ENCODE measurements around the gene MORC4.
"Not testable (repeated sequence)": the region's sequence is repeated elsewhere in the genome, so short reads cannot be mapped to it uniquely, and the experiment has no call there.

Gene MORC4

DNA sequence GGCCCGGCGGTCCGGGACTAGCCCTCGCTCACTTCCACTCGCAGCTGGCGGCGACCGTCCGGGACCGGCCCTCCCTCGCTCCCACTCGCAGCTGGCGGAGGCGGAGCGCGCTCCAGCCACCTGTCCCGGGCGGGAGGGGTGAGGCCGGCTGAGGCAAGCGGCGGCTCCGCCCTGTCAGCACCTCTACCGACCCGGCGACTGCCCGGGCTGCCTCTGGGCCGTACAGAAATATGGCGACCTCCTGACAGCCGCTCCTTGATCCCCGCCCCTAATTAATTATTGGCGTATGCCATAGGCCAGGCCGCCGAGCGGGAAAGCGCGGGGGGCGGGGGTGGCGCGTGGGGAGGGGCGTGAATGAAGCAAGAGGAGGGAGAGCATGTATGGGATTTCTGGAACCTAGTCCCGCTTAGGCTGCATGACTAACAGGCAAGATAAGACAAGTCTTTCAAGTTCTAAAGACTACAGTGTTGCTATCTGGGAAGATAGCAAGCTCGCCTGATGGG is at the start of gene MORC4:
Gene MORC4, minus strand, starts transcription at position 200 of the 503 bp plus-strand sequence. CDS start 243 bp downstream, outside the sequence.
- Mint-ChIP-seq H3K9me3 (no peaks in the 10 kb centered on the region), H3K27me3 (no peaks in the 10 kb centered on the region), H3K4me1 (peaks cover 12% of the 10 kb centered on the region), H3K4me3 (peak within 1 kb of the TSS; percentile 80 to 85), H3K27ac (no peak within 1 kb of the TSS)
- peak; percentile 92 for ATAC-seq
- DNase-seq, result peak; percentile 58 to 78

DNA sequence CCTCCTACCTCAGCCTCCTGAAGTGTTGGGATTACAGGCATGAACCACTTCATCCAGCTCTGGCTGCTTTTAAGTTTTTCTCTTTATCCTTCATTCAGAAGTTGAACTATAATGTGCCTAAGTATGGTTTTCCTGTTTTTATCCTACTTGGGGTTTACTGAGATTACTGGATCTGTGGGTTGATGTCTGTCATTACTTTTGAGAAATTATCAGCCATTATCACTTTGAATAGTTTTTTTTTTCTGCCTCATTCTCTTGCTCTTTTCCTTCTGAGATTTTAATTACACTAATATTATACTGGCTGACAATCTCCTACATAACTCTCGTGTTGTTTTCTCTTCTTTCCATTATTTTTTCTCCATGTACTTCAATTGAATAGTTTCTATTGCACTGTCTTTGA is 47.6 kb upstream of the MORC4 start:
- Mint-ChIP-seq H3K4me3 (no peak overlapping the region), H3K9me3 (peaks cover 4 to 5% of the 10 kb centered on the region in 2 donors), H3K4me1 (no peaks in the 10 kb centered on the region), H3K27ac (no peak overlapping the region), H3K27me3 (peaks cover 7% of the 10 kb centered on the region)
- DNase-seq, result no peak
- ATAC-seq, result no peak

DNA sequence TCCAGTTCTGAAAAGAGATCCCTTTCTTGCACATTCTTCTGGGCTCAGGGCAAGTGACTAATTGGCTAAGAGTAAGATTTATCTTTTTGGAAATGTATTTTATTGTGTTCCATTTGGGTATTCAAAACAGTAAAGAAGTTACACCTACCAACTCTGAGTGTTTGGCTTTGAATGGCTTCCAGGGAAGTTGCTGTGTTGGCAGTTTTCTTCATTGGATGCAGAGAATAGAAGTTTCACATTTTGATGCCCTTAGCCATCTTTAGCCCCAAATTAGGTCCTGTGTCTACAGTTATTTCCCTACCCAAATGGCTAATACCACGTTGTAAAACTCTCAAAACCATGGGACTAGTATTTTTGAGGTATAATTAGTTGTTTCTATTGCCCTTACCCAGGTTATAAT is 29.7 kb upstream of the MORC4 start:
- H3K27ac Mint-ChIP-seq, result no peak overlapping the region
- ATAC-seq (no peak), DNase-seq (no peak)
- no peaks in the 10 kb centered on the region for H3K9me3 Mint-ChIP-seq
- no peak overlapping the region for H3K4me3 Mint-ChIP-seq
- peaks cover 7% of the 10 kb centered on the region for H3K27me3 Mint-ChIP-seq
- no peaks in the 10 kb centered on the region for H3K4me1 Mint-ChIP-seq

DNA sequence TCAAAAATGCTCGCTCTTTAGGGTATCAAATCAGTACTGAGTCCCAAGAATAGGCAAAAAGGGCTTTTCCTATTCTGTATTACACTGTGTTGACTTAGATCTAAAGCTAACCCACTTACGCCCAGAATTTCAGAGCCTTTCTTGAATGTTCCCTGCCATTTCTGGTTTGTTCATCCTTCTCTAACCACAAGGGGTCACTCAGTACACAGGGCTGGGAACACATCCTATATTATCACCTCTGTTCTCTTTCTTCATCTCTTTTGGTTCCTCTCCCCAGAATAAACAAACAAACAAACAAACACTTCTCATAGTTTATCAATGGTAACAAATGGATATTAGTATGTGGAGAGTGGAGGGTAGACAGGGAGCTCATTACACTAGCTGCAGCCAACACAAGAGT is 25.5 kb upstream of the MORC4 start:
- Mint-ChIP-seq H3K27me3 (no peaks in the 10 kb centered on the region), H3K9me3 (no peaks in the 10 kb centered on the region)
- no peak for DNase-seq

DNA sequence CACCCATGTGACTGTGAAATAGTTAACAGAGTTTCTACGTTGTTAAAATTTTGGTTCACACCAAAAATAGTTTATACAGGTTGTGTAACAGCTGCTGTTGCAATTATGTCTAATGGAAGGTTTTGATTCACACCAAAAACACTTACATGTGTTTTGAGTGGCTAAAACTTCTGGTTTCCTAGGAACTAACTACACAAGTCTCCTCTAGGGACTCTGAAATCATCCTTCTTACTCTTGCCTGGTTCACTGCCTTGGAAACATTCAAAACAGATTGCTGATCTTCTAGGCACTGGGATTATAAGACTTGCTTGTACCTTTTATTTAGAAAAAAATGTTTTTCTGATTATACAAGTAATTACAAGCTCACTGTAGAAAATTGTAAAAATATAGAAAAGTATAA is 14.9 kb upstream of the MORC4 start:
- ATAC-seq, result no peak
- H3K4me1 Mint-ChIP-seq, result no peaks in the 10 kb centered on the region
- H3K27me3 Mint-ChIP-seq, result no peaks in the 10 kb centered on the region
- H3K27ac Mint-ChIP-seq, result no peak overlapping the region
- no peaks in the 10 kb centered on the region for H3K9me3 Mint-ChIP-seq
- no peak overlapping the region for H3K4me3 Mint-ChIP-seq
- no peak for DNase-seq

More for the DNA sequence above, 25.5 kb upstream of the MORC4 start:
- peak overlapping the region in 1 of 2 donors; percentile 86 for H3K27ac Mint-ChIP-seq
- no peaks in the 10 kb centered on the region for H3K4me1 Mint-ChIP-seq
- ATAC-seq, result no peak
- H3K4me3 Mint-ChIP-seq, result no peak overlapping the region

DNA sequence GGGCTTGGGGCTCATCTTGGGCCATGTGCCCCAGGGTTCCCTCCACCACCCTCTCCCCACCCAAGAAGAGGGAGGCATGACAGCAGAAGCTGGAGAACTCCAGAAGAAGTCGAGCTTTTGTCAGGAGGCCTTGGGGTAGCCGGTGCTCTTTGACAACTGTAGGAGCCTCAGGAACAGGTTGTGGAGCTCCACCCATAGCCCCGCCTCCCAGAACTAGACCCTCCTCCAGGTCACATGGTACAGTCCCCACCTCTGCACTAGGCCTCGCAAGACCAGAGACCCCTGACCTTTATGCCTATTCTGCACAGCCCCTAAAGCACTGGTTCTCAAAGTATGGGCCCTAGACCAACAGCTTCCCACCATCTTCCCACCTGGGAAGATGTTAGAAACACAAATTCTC is 8.0 kb upstream of the MORC4 start:
- no peaks in the 10 kb centered on the region for H3K27me3 Mint-ChIP-seq
- no peak overlapping the region for H3K4me3 Mint-ChIP-seq
- no peak for ATAC-seq
- no peaks in the 10 kb centered on the region for H3K9me3 Mint-ChIP-seq
- no peaks in the 10 kb centered on the region for H3K4me1 Mint-ChIP-seq
- no peak for DNase-seq
- H3K27ac Mint-ChIP-seq, result no peak overlapping the region

DNA sequence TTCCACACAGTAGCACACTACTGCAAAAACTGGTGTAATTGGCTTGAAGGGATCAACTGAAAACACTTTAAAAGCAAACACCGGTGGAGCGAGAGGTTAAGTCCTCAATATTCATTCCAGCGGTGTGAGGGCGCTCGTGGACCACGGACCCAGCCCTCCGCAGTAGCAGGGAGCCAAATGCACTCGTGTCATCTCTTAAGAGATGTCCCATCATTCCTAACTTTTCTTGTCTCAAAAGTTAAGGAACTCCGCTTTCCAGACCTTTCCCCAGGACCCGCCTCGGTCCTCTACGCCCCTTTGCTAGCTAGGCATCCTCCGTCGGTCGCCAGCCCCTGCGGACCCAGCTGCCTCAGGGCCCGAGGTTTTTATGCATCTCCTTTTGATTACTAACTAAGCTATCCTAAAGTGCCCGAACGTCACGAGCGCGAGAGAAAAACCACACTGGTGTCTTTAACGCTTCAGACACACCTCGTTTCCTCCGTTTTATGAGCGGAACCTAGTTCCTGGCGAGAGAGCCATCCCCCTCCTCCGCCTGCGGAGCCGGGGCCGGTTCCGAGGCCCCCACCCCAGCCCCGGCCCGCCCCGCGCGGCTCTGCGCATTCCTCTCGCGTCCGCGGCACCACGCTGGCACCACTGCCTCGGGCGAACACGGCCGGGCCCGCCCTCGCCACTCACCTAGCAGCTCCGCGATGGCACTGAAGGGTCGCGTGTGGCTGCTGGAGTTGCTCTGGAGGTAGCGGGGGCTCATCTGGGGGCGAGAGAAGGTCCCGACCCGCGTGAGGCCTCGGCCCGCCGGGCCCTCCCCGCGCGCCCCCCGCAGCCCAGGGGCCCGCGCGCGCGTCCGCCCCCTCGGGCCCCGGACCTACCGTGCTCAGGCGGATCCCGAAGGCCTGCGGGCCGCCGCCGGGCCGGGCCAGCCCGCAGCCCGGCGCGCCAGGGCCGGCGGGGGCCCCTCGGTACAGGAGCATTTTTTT is 723 bp downstream of the MORC4 start:
- ATAC-seq, result peak; percentile 68
- Mint-ChIP-seq H3K9me3 (no peaks in the 10 kb centered on the region), H3K4me1 (peaks cover 12% of the 10 kb centered on the region), H3K27ac (no peak overlapping the region), H3K27me3 (no peaks in the 10 kb centered on the region), H3K4me3 (peak overlapping the region; percentile 80 to 85)
- peak; percentile 21 to 37 for DNase-seq

DNA sequence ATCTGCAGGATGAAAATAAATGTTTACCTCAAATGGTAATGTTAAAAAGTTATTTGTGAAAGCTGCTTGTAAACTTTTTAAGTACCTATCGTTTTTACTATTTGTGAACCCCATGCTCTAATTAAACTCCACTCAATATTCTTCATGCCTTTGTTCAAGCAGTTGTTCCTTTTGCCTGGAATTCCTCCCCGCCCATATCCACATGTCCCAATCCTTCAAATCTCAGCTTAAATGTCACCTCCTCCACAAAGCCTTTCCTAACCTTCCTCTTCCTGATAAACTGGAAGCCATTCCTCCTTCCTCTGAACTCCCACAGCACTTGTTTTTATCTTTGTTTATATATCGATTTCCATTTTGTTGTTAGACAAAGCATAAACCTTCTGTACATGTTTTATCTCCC is 2.4 kb downstream of the MORC4 start:
- Mint-ChIP-seq H3K4me1 (peaks cover 12% of the 10 kb centered on the region), H3K9me3 (no peaks in the 10 kb centered on the region), H3K27me3 (no peaks in the 10 kb centered on the region), H3K4me3 (no peak overlapping the region), H3K27ac (no peak overlapping the region)
- DNase-seq (no peak), ATAC-seq (no peak)

DNA sequence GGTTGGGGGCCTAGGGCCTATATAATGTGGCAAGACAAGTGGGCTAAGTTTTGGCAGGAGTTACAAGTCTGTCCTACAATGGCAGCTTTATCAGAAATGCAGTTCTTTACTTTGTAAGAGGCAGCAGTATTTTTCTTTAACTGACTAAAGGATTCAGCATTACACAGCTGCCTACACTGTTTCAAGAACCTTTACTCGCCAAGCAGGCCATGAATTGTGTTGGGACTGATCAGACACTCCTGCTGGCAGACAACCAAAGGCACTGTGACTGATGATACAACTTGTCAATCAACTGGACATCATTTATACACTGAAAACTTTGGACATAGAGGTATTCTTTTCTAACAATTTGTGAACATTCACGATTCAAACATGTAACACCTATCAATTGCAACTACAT is 4.3 kb downstream of the MORC4 start:
- Mint-ChIP-seq H3K9me3 (no peaks in the 10 kb centered on the region), H3K4me1 (peaks cover 12% of the 10 kb centered on the region), H3K27me3 (no peaks in the 10 kb centered on the region)

DNA sequence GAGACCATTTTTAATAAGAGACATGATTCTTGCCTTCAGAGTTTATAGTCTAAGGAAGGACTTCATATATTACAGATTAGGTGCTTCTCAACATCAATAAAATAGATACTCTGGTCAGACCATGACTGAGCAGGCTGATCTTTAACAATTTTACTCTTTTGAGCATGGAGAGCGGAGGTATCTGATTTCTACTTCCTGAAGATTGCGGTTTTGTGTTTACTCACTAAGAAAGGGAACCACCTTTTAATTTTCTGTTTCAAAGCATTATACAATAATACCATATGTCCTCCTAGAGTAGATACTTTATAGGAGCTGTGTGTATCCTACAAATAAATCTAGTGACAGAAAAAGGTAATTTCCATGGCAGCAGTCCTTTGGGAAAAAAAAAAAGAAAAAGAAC is 12.5 kb downstream of the MORC4 start:
- H3K9me3 Mint-ChIP-seq, result no peaks in the 10 kb centered on the region
- no peak for ATAC-seq
- no peak overlapping the region for H3K27ac Mint-ChIP-seq
- H3K4me1 Mint-ChIP-seq, result peaks cover 5% of the 10 kb centered on the region
- H3K4me3 Mint-ChIP-seq, result no peak overlapping the region
- no peaks in the 10 kb centered on the region for H3K27me3 Mint-ChIP-seq
- no peak for DNase-seq

More for the DNA sequence above, 4.3 kb downstream of the MORC4 start:
- DNase-seq, result no peak
- Mint-ChIP-seq H3K27ac (no peak overlapping the region), H3K4me3 (no peak overlapping the region)
- no peak for ATAC-seq

DNA sequence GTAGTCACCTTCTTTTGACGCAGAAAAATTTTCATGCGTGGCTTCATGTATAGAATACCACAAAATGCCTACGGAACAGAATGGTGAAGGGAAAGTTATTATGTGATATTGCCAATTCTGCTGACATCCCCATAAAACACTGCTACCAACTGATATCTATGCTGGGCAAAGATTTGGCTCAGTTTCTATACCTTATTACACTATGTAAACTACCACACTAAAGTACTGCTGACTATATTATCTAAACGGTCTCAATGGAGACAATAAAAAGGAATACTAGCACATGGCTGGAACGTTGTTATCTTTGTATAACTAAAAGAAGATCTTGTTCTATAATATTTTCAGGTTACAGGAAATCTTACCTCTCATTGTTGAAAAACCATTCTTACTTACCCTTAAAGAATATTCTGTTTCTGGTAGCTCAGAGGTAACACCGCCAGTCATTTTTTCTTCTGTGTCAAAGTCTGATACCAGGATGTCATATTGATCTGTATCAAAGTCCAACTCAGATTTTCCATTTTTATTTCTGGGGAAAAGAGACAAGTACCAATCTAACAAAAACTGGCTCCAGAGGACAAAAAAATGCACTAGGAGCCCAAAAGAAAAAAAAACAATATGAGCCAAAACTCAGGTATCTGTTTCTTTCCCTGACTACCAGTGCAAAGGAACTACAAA is 18.9 kb downstream of the MORC4 start:
- no peaks in the 10 kb centered on the region for H3K27me3 Mint-ChIP-seq
- no peaks in the 10 kb centered on the region for H3K4me1 Mint-ChIP-seq
- ATAC-seq, result no peak
- no peak overlapping the region for H3K27ac Mint-ChIP-seq
- H3K9me3 Mint-ChIP-seq, result no peaks in the 10 kb centered on the region
- DNase-seq, result no peak
- H3K4me3 Mint-ChIP-seq, result no peak overlapping the region

DNA sequence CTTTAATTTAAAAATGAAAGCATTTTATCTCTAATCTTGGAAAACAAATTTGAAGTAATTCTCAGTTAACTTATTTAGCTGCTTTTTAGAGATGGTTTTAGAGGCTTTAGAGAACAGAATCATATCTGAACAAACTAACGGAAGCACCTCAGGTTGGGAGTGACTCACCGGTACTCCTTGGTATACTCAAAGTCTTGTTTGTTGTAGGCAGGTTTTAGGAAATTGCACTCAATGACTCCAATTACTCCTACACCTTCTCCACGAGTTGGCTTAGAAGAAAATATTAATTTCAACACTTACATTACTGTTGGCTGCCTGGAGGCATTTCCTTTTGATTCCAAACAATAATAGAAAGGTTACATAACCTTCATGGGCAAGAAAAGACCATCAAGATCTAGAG is 23.6 kb downstream of the MORC4 start:
- H3K27me3 Mint-ChIP-seq, result no peaks in the 10 kb centered on the region
- H3K9me3 Mint-ChIP-seq, result no peaks in the 10 kb centered on the region
- H3K4me1 Mint-ChIP-seq, result no peaks in the 10 kb centered on the region
- no peak for DNase-seq
- no peak for ATAC-seq
- no peak overlapping the region for H3K4me3 Mint-ChIP-seq
- H3K27ac Mint-ChIP-seq, result no peak overlapping the region

DNA sequence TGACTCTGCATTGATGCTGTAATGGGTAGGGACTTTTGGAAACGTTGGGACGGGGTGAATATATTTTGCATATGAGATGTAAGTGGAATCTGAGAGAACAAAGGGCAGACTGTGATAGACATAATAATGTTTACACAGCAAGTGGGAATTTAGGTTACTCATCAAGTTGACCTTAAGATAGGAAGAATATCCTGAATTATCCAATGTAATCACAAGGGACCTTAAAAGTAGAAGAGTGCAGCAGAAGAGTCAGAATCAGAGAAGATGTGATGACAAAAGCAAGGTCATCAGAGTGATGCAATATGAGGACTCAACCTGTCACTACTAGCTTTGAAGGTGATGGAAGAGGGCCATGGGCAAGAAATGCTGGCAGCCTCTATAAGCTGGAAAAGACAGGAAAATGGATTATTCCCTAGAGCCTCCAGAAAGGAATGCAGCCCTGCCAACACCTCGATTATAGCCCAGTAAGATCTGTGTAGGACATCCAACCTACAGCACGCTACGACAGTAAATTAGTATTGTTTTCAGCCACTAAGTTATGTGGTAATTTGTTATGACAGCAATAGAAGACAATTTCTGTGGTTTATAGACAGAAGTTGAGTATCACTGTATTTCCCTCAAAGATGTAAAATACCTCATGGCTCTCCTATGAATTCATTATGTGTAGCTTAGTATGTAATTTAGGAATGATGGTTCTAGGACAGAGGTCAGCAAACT is 26.4 kb downstream of the MORC4 start:
- no peaks in the 10 kb centered on the region for H3K4me1 Mint-ChIP-seq
- H3K27me3 Mint-ChIP-seq, result no peaks in the 10 kb centered on the region

DNA sequence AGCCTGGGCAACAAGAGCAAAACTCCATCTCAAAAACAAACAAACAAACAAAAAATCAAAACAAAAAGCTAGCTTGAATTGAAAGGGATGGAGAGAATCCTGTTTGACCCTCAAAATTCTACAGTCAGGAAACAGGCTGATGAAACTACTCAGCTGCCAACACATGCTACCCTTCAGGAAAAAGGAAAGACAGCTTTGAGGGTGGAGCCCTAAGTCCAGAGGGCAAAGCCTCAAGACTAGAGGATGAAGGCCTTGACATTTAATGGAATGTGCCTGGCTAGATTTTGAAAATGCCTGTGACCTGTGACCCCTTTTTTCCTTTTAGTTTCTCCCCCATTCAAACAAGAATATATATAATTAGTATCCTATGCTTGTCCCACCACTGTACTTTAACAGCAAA is 27.1 kb downstream of the MORC4 start:
- H3K4me3 Mint-ChIP-seq, result no peak overlapping the region
- no peak overlapping the region for H3K27ac Mint-ChIP-seq
- no peaks in the 10 kb centered on the region for H3K4me1 Mint-ChIP-seq
- peaks cover 0 to 13% of the 10 kb centered on the region in 2 donors for H3K9me3 Mint-ChIP-seq
- DNase-seq, result no peak
- no peaks in the 10 kb centered on the region for H3K27me3 Mint-ChIP-seq
- no peak for ATAC-seq

More for the DNA sequence above, 26.4 kb downstream of the MORC4 start:
- ATAC-seq, result peak; percentile 55
- Mint-ChIP-seq H3K27ac (peak overlapping the region in 1 of 2 donors; percentile 55), H3K4me3 (no peak overlapping the region), H3K9me3 (peaks cover 0 to 9% of the 10 kb centered on the region in 2 donors)
- no peak for DNase-seq

DNA sequence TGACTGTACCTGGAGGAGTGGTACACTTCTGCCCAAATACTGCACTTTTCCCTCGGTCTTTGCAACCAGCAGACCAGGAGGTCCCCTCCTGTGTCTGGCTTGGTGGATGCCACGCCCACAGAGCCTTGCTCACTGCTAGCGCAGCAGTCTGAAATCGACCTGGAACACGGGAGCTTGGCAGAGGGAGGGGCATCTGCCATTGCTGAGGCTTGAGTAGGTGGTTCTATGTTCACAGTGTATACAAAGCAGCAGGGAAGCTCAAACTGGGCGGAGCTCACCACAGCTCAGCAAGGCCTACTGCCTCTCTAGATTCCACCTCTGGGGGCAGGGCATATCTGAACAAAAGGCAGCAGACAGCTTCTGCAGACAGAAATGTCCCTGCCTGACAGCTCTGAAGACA is 33.5 kb downstream of the MORC4 start:
- not testable (repeated sequence) for H3K4me1 Mint-ChIP-seq, ATAC-seq, H3K27ac Mint-ChIP-seq, H3K4me3 Mint-ChIP-seq, H3K27me3 Mint-ChIP-seq, DNase-seq
- peaks cover 0 to 13% of the 10 kb centered on the region in 2 donors for H3K9me3 Mint-ChIP-seq

All from stimulated activated naive CD8-positive, alpha-beta T cell treated with anti-CD3 and anti-CD28 coated beads, Interleukin-15, amount 100 ng/mL, for 72 hours (primary cell).